ENCODE measurements around the gene FNIP1.

Gene FNIP1

GRCh38 chr5:131773805-131774204 lies 23.0 kb downstream of the FNIP1 start:
- no peak for TF ChIP-seq CTCF (conservative IDR thresholded peaks at IDR 0.05; ENCODE audit: low read depth, low read length)
- no peak overlapping the region for H3K4me3 ChIP-seq (ENCODE audit: low read length)
- DNase-seq (ENCODE audit: low read depth) = peak; percentile 76

GRCh38 chr5:131771692-131772091 lies 25.1 kb downstream of the FNIP1 start:
- no peak for DNase-seq (ENCODE audit: low read depth)
- H3K4me3 ChIP-seq (ENCODE audit: low read length) = no peak overlapping the region
- no peak for TF ChIP-seq CTCF (conservative IDR thresholded peaks at IDR 0.05; ENCODE audit: low read depth, low read length)

- no peak for TF ChIP-seq CTCF (conservative IDR thresholded peaks at IDR 0.05; ENCODE audit: low read depth, low read length)
- H3K4me3 ChIP-seq (ENCODE audit: low read length) = no peak overlapping the region
- peak; percentile 51 for DNase-seq (ENCODE audit: low read depth)
Observed at GRCh38 chr5:131769961-131770360, 26.9 kb downstream of the FNIP1 start.

GRCh38 chr5:131769336-131769735 lies 27.5 kb downstream of the FNIP1 start:
- H3K4me3 ChIP-seq (ENCODE audit: low read length) = no peak overlapping the region

GRCh38 chr5:131767891-131768290 lies 28.9 kb downstream of the FNIP1 start:
- no peak for TF ChIP-seq CTCF (conservative IDR thresholded peaks at IDR 0.05; ENCODE audit: low read depth, low read length)
- no peak for DNase-seq (ENCODE audit: low read depth)
- H3K4me3 ChIP-seq (ENCODE audit: low read length) = no peak overlapping the region

More at GRCh38 chr5:131769336-131769735, 27.5 kb downstream of the FNIP1 start:
- TF ChIP-seq CTCF (conservative IDR thresholded peaks at IDR 0.05; ENCODE audit: low read depth, low read length) = no peak
- DNase-seq (ENCODE audit: low read depth) = peak; percentile 86

GRCh38 chr5:131766689-131767088 lies 30.1 kb downstream of the FNIP1 start:
- DNase-seq (ENCODE audit: low read depth) = no peak
- no peak for TF ChIP-seq CTCF (conservative IDR thresholded peaks at IDR 0.05; ENCODE audit: low read depth, low read length)
- no peak overlapping the region for H3K4me3 ChIP-seq (ENCODE audit: low read length)

- no peak for DNase-seq (ENCODE audit: low read depth)
- H3K4me3 ChIP-seq (ENCODE audit: low read length) = no peak overlapping the region
- TF ChIP-seq CTCF (conservative IDR thresholded peaks at IDR 0.05; ENCODE audit: low read depth, low read length) = no peak
Observed at GRCh38 chr5:131765261-131765660, 31.6 kb downstream of the FNIP1 start.

Measured in retinal pigment epithelial cell (primary cell).